K562 (cell line): ENCODE results near the gene DSPP.

Source experiments
- JUNB ChIP-seq: fragments of 450-650 bp; formaldehyde crosslinking; conservative IDR thresholded peaks from 2 replicates; pipeline ENCODE4 v1.4.0; 2020; ENCODE audit warnings: mild to moderate bottlenecking
- KAT7 ChIP-seq: sonication (generic); formaldehyde crosslinking; IDR thresholded peaks from 2 replicates; pipeline ENCODE4 v1.8.0; 2022; ENCODE audit warnings: missing genetic modification reagents, mild to moderate bottlenecking, borderline replicate concordance
- NCOA1 ChIP-seq: fragments of 450-650 bp; IDR thresholded peaks from 2 replicates; pipeline ENCODE4 v1.6.1; 2016; ENCODE audit warnings: low read depth
- NFE2 ChIP-seq: IDR thresholded peaks from 2 replicates; pipeline ENCODE4 v1.6.1; 2014; ENCODE audit warnings: antibody characterized with exemption, low read depth
- NONO ChIP-seq, 2 experiments: fragments of 200-400 bp in 1 of 2; fragments of 450-650 bp in 1 of 2; formaldehyde crosslinking in 1 of 2; IDR thresholded peaks; 2 replicates each; pipeline ENCODE4 v1.6.1; 2017; ENCODE audit warnings: low read depth in 2 of 2, mild to moderate bottlenecking in 2 of 2, moderate library complexity in 2 of 2, low read length in 1 of 2
- POLR2A ChIP-seq: fragments of 450-650 bp; conservative IDR thresholded peaks from 2 replicates; pipeline ENCODE4 v1.6.1; 2016
- SP1 ChIP-seq: sonication (generic); formaldehyde crosslinking; IDR thresholded peaks from 2 replicates; pipeline ENCODE4 v1.8.1; 2022; ENCODE audit warnings: mild to moderate bottlenecking, missing genetic modification reagents
- SP2 ChIP-seq: IDR thresholded peaks from 2 replicates; pipeline ENCODE4 v1.6.1; 2011; ENCODE audit warnings: mild to moderate bottlenecking, low read depth, low read length, moderate library complexity; ENCODE audit not compliant: poor library complexity, severe bottlenecking; ENCODE audit errors: extremely low read depth
- ZNF41 ChIP-seq: fragments of 250-450 bp; sonication (Bioruptor Pico); conservative IDR thresholded peaks from 2 replicates; pipeline ENCODE4 v1.4.0; 2020; ENCODE audit warnings: mild to moderate bottlenecking
- TF ChIP-seq, protein P1 (sequence below), 3 experiments: IDR thresholded peaks in 2 of 3; conservative IDR thresholded peaks in 1 of 3; 2 replicates each; pipeline ENCODE4 v1.5.1; 2011 to 2012; ENCODE audit warnings: low read length in 3 of 3, mild to moderate bottlenecking in 3 of 3, control low read depth in 2 of 3, improper control_type of control experiment in 1 of 3, inconsistent platforms in 1 of 3, low read depth in 1 of 3, mixed read lengths in 1 of 3, moderate library complexity in 1 of 3; ENCODE audit not compliant: insufficient read depth in 2 of 3
- TF ChIP-seq, protein P2 (sequence below): sonication (generic); formaldehyde crosslinking; IDR thresholded peaks from 2 replicates; pipeline ENCODE4 v1.8.0; 2022; ENCODE audit warnings: missing genetic modification reagents, mild to moderate bottlenecking, borderline replicate concordance
- TF ChIP-seq, protein P3 (sequence below): sonication (generic); formaldehyde crosslinking; IDR thresholded peaks from 2 replicates; pipeline ENCODE4 v1.8.1; 2023; ENCODE audit warnings: mild to moderate bottlenecking, missing genetic modification reagents

DNA sequence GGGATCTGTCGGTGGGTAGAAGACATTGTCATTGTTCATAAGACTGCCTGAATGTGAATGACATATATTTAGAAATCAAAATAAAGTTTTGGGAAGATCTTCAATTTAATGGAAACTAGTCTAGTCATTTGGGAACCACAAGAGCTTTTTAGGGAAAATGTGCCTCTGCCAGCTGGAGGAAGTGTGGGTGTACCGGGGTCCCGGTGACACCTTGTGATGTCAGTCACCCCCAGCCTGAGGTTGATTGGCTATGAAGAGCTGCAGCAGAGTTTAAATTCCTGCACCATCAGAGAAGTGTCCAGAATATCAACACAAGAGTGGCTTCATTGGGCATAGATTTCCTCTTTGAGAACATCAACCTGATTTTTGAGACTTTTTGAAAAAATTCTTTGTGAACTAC is 41.7 kb downstream of the DSPP start, which contains the start of gene DMP1:
- TF ChIP-seq, protein P1, sequence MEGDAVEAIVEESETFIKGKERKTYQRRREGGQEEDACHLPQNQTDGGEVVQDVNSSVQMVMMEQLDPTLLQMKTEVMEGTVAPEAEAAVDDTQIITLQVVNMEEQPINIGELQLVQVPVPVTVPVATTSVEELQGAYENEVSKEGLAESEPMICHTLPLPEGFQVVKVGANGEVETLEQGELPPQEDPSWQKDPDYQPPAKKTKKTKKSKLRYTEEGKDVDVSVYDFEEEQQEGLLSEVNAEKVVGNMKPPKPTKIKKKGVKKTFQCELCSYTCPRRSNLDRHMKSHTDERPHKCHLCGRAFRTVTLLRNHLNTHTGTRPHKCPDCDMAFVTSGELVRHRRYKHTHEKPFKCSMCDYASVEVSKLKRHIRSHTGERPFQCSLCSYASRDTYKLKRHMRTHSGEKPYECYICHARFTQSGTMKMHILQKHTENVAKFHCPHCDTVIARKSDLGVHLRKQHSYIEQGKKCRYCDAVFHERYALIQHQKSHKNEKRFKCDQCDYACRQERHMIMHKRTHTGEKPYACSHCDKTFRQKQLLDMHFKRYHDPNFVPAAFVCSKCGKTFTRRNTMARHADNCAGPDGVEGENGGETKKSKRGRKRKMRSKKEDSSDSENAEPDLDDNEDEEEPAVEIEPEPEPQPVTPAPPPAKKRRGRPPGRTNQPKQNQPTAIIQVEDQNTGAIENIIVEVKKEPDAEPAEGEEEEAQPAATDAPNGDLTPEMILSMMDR (IDR thresholded peaks at IDR 0.05 in 2 of 3, conservative IDR thresholded peaks at IDR 0.05 in 1 of 3; ENCODE audit: insufficient read depth in 2 of 3, low read depth in 1 of 3, low read length in 3 of 3): no peak
- TF ChIP-seq NONO (IDR thresholded peaks at IDR 0.05; ENCODE audit: low read depth in 2 of 2, low read length in 1 of 2) (no peak), KAT7 (CRISPR knock-in tag) (no peak), POLR2A (no peak), JUNB (no peak), SP2 (no peak), NCOA1 (no peak), SP1 (no peak), NFE2 (no peak), ZNF41 (CRISPR knock-in tag) (no peak)
- TF ChIP-seq, protein P2, sequence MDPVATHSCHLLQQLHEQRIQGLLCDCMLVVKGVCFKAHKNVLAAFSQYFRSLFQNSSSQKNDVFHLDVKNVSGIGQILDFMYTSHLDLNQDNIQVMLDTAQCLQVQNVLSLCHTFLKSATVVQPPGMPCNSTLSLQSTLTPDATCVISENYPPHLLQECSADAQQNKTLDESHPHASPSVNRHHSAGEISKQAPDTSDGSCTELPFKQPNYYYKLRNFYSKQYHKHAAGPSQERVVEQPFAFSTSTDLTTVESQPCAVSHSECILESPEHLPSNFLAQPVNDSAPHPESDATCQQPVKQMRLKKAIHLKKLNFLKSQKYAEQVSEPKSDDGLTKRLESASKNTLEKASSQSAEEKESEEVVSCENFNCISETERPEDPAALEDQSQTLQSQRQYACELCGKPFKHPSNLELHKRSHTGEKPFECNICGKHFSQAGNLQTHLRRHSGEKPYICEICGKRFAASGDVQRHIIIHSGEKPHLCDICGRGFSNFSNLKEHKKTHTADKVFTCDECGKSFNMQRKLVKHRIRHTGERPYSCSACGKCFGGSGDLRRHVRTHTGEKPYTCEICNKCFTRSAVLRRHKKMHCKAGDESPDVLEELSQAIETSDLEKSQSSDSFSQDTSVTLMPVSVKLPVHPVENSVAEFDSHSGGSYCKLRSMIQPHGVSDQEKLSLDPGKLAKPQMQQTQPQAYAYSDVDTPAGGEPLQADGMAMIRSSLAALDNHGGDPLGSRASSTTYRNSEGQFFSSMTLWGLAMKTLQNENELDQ (CRISPR knock-in tag): no peak
- TF ChIP-seq, protein P3, sequence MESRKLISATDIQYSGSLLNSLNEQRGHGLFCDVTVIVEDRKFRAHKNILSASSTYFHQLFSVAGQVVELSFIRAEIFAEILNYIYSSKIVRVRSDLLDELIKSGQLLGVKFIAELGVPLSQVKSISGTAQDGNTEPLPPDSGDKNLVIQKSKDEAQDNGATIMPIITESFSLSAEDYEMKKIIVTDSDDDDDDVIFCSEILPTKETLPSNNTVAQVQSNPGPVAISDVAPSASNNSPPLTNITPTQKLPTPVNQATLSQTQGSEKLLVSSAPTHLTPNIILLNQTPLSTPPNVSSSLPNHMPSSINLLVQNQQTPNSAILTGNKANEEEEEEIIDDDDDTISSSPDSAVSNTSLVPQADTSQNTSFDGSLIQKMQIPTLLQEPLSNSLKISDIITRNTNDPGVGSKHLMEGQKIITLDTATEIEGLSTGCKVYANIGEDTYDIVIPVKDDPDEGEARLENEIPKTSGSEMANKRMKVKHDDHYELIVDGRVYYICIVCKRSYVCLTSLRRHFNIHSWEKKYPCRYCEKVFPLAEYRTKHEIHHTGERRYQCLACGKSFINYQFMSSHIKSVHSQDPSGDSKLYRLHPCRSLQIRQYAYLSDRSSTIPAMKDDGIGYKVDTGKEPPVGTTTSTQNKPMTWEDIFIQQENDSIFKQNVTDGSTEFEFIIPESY (CRISPR knock-in tag): no peak
